Occipital lobe (tissue), 2 donors: ENCODE measurements around the gene TMEM123. TPM values are rescaled to one million over a fixed set of nuclear protein-coding genes. Genes with fewer than 3 reads are reported as not detected.
A peak's percentile ranks its signal among the peaks of the same experiment; 100 is the strongest.

ENCODE experiments used
- DNase-seq: peaks from one replicate; lab custom pipeline; 2025; lab: John Stamatoyannopoulos, UW
- total RNA-seq: library from RNA; depleted of rRNA; stranded (reverse); fragments of >200 nt; gene quantifications from one replicate; pipeline ENCODE4 v1.2.3, GENCODE V29; 2014

TMEM123 gene
- total RNA-seq, 1 donor from 2014 or later = 101 TPM

GRCh38 chr11:102367364-102367763 lies 85.2 kb downstream of the TMEM123 start:
- DNase-seq = no peak

- no peak for DNase-seq
These were observed 87.6 kb downstream of the TMEM123 start for GRCh38 chr11:102364991-102365390.

DNA sequence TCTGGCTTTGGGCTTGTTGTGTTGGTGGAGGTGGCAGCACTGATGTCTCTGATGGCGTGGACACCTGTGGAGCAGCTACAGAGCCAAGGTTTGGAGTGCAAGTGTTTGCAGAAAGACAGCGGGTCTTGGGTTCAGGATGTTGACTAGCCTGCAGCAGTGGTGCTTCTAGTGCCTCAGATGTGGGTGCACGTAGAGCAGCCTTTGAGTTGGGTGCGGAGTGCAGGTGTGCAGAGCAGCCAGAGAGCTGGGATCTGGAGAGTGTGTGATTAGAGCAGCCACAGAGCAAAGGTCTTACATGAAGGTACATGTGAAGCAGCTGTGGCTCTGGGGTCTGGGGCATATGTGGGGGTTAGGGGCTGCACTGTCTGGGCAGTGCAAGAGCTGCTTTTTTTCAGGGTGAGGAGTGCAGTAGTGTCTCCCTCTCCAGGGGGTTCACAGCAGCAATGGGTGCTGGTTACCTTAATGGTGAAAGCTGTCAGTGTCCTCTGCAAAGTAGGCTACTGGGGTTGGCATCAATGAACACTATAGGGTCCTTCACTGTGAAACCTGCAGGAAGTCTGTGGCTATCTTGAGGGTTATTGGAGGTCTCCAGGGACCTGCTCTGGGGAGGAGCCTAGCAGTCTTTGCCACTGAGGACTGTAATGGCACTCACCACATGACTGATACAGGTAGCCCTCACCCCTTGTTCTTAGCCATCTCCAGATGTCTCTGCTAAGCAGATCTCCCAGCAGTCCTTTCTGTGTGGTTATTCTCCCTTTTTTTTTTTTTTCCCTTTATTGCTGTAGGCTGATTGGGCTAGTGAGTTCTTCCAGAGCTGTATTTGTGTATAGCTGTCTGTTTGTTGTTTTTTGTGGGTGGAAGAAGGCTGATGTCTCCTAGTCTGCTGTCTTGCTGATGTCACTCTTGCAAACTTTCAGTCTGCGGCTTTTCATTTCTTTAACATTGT lies 91.2 kb downstream of the TMEM123 start:
- DNase-seq = no peak

DNA sequence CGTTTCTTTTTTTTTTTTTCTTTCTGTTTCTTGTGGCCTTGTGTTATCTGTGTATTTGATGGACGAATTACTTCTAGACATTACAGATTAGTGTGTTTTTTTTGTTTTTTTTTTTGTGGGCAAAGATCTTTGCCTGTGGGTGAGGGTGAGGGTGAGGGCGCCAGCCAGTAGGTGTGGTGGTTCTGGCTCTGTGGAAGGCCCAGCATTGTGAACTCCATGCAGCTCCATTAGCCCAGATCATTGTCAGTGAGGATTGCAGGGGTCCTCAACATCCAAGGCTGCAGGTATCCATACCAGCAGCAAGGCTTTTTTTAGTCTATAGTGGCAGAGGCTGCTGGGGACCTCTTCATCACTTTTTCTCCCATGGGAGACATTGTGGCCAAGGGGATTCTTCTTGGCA lies 91.9 kb downstream of the TMEM123 start:
- no peak for DNase-seq

- no peak for DNase-seq
These were observed 93.2 kb downstream of the TMEM123 start for GRCh38 chr11:102359372-102359771.

- no peak for DNase-seq
These were observed 95.4 kb downstream of the TMEM123 start for GRCh38 chr11:102357116-102357515.

DNA sequence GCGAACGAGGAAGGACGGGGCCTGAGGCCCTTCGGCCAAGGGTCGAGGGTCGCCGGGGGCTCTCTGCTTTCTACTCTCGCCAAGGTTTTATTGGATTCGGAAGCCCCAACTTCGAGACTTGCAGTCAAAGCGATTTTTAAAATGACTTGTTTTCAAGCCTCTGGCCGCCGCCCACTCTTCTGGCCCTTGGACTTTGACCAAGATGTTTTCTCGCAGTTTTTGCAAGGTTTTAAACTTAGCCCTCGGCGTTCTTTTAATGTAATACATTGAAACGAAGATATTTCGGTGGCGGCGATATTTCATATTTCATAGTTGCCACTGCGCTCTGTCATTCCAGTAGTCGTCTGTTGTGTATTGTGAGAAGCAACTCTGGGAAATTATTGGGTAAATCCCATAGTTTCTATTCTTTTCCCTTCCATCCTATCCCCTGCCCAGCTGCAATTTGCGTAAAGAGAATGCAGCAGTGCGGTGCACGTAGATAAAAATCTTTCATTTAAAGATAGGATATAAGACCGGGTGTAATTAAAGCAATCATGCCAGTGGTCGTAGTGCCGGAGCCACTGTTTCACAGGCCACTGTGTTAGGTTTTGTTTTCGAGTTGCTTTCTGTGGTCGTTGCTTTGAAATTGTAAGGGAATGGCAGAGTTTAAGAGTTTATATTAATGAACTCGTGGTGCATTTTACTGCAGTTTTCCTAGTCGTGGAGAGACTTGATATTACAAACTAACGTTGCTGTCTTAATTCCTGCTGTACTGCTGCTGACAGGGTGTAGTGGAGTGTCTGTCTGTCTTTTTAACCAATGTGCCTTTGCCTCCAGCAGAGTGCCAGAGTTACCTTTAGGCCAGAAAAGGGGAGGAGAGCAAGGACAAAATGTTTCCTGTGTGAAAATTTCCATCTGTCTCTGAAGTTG lies 104.8 kb downstream of the TMEM123 start:
- DNase-seq = peak; percentile 12

- peak; percentile 87 for DNase-seq
These were observed 105.7 kb downstream of the TMEM123 start, which contains the start of gene BIRC2 for GRCh38 chr11:102346748-102347461. TSS of gene BIRC2 (plus strand) at chr11:102347214. CDS start at chr11:102349855, 2,641 bp downstream.

GRCh38 chr11:102346456-102346747 lies 106.2 kb downstream of the TMEM123 start:
- DNase-seq = no peak

Other genes with a start within 250 kb of the TMEM123 start
- gene BIRC3, start 135.3 kb downstream of the TMEM123 start, total RNA-seq = 1.7 TPM
- gene BIRC2, start 105.6 kb downstream of the TMEM123 start, total RNA-seq = 160 TPM
- 0.47 TPM for gene MMP7, start 78.0 kb upstream of the TMEM123 start, total RNA-seq
- gene MMP20, start 172.6 kb upstream of the TMEM123 start, total RNA-seq = not detected